Thyroid gland (tissue), 4 donors: ENCODE data around the gene STAG1. TPM values are rescaled to one million over a fixed set of nuclear protein-coding genes. Genes with fewer than 3 reads are reported as not detected.

Source experiments
- DNase-seq, 2 donors: peaks; one replicate each; pipeline ENCODE4 v3.0.0-alpha.2; 2019
- H3K27ac ChIP-seq, 3 donors: fragments of 200-600 bp; sonication (generic); 1 replicate in 2 of 3; 2 replicates in 1 of 3; pipeline ENCODE4 v1.5.1; 2016 to 2019; ENCODE audit warnings: mild to moderate bottlenecking in 1 of 3, moderate library complexity in 1 of 3
- H3K27me3 ChIP-seq: fragments of 200-600 bp; sonication (generic); one replicate; pipeline ENCODE4 v1.5.1; 2019
- H3K36me3 ChIP-seq, 2 donors: fragments of 200-600 bp; sonication (generic); one replicate each; pipeline ENCODE4 v1.5.1; 2016 to 2019
- H3K4me1 ChIP-seq, 2 donors: fragments of 200-600 bp; sonication (generic); one replicate each; pipeline ENCODE4 v1.5.1; 2017 to 2019
- H3K4me3 ChIP-seq, 3 donors: fragments of 200-600 bp; sonication (generic); replicated peaks in 1 of 3; 1 replicate in 2 of 3; 2 replicates in 1 of 3; pipeline ENCODE4 v1.5.1; 2016; ENCODE audit warnings: mild to moderate bottlenecking in 1 of 3
- H3K9me3 ChIP-seq: fragments of 200-600 bp; sonication (generic); one replicate; pipeline ENCODE4 v1.5.1; 2017
- POLR2A ChIP-seq, 2 donors: fragments of 450-650 bp; IDR thresholded peaks; one replicate each; pipeline ENCODE4 v1.6.1; 2017; ENCODE audit warnings: antibody characterized with exemption in 2 of 2, mild to moderate bottlenecking in 2 of 2, moderate library complexity in 1 of 2
- WGBS, 2 donors: methylation state at CpG; one replicate each; pipeline ENCODE4 v1.1.5; 2017; 5-methylcytosine and 5-hydroxymethylcytosine counted together
- intact Hi-C: fragments of 100-400 bp; cut with DNase I; formaldehyde crosslinking; loops from one replicate; pipeline ENCODE4 v1.15.1; 2023
- total RNA-seq, 4 donors: library from RNA; depleted of rRNA; stranded (reverse); fragments of >200 nt; gene quantifications; one replicate each; pipeline ENCODE4 v1.2.3, GENCODE V29; 2016
- TF ChIP-seq, protein P1 (sequence below), 6 experiments: fragments of 200-600 bp in 3 of 6; fragments of 450-650 bp in 3 of 6; sonication (generic) in 3 of 6; IDR thresholded peaks; one replicate each; pipeline ENCODE4 v1.5.1; 2016 to 2019; ENCODE audit warnings: antibody characterized with exemption in 6 of 6, mild to moderate bottlenecking in 2 of 6, inconsistent platforms in 1 of 6, moderate library complexity in 1 of 6

The STAG1 gene
- total RNA-seq, 4 donors from 2014 or later: 50.5 to 68.8 (median 54.4) TPM

DNA sequence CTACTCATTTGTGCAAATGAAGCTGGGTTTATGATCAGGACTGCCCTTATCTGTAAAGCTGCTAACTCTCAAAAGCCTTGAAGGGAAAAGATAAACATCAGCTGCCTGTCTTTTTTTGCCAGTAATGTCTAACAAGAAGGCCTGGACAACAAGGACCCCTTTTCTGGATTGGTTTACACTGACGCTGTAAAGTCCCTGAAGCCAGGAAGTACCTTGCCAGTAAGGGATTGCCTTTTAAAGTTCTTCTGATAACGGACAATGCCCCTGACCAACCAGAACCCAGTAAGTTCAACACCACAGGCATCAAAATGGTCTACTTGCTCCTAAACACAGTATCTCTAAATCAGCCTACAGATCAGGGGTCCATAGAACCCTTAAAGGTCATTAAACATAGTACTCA is 324.0 kb downstream of the STAG1 start:
- 97 to 98% methylated on average over 2 of the region's 2 CpGs for WGBS, 2 donors

GRCh38 chr3:136427236-136427635 is 324.9 kb downstream of the STAG1 start:
- TF ChIP-seq POLR2A (IDR thresholded peaks at IDR 0.05): no peak
- TF ChIP-seq, protein P1, sequence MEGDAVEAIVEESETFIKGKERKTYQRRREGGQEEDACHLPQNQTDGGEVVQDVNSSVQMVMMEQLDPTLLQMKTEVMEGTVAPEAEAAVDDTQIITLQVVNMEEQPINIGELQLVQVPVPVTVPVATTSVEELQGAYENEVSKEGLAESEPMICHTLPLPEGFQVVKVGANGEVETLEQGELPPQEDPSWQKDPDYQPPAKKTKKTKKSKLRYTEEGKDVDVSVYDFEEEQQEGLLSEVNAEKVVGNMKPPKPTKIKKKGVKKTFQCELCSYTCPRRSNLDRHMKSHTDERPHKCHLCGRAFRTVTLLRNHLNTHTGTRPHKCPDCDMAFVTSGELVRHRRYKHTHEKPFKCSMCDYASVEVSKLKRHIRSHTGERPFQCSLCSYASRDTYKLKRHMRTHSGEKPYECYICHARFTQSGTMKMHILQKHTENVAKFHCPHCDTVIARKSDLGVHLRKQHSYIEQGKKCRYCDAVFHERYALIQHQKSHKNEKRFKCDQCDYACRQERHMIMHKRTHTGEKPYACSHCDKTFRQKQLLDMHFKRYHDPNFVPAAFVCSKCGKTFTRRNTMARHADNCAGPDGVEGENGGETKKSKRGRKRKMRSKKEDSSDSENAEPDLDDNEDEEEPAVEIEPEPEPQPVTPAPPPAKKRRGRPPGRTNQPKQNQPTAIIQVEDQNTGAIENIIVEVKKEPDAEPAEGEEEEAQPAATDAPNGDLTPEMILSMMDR (IDR thresholded peaks at IDR 0.05): no peak
- Histone ChIP-seq H3K36me3 (no peaks in the 10 kb centered on the region), H3K4me3 (no peak overlapping the region), H3K27ac (no peak overlapping the region), H3K9me3 (no peaks in the 10 kb centered on the region), H3K27me3 (no peaks in the 10 kb centered on the region), H3K4me1 (no peaks in the 10 kb centered on the region)
- DNase-seq: no peak
- intact Hi-C loops: no loop called here

More for the DNA sequence above, 324.0 kb downstream of the STAG1 start:
- Histone ChIP-seq H3K9me3 (no peaks in the 10 kb centered on the region), H3K36me3 (no peaks in the 10 kb centered on the region), H3K27ac (no peak overlapping the region), H3K4me1 (no peaks in the 10 kb centered on the region), H3K27me3 (no peaks in the 10 kb centered on the region), H3K4me3 (no peak overlapping the region)
- no peak for DNase-seq
- no peak for TF ChIP-seq POLR2A (IDR thresholded peaks at IDR 0.05)
- TF ChIP-seq, protein P1 (IDR thresholded peaks at IDR 0.05): no peak
- intact Hi-C loops: no loop called here

GRCh38 chr3:136414476-136414875 is 337.7 kb downstream of the STAG1 start:
- no peaks in the 10 kb centered on the region for H3K36me3 ChIP-seq
- no peak for TF ChIP-seq POLR2A (IDR thresholded peaks at IDR 0.05)
- TF ChIP-seq, protein P1 (IDR thresholded peaks at IDR 0.05): no peak
- intact Hi-C loops: no loop called here
- DNase-seq: no peak
- no peak overlapping the region for H3K4me3 ChIP-seq
- H3K9me3 ChIP-seq: no peaks in the 10 kb centered on the region
- H3K27ac ChIP-seq: no peak overlapping the region
- H3K4me1 ChIP-seq: no peaks in the 10 kb centered on the region
- no peaks in the 10 kb centered on the region for H3K27me3 ChIP-seq

DNA sequence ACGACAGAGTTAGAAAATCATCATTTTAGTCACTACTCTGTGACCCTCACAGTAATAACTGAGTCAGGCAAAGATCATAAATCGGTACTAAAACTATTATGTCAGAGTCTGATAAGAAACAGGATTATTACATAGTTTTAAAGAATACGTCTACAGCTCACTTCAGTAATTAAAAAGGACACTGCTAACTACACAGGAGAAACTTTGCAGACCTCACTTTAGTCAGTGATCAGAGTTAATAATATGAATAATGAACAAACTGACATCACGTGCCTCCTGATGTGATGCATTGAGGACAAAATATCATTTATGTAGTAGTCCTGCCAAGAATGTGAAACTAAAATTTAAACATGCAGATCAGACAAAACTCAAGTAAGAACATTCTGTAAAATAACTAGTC is 339.9 kb downstream of the STAG1 start:
- Histone ChIP-seq H3K4me1 (no peaks in the 10 kb centered on the region), H3K9me3 (no peaks in the 10 kb centered on the region), H3K36me3 (no peaks in the 10 kb centered on the region), H3K27me3 (no peaks in the 10 kb centered on the region), H3K4me3 (no peak overlapping the region), H3K27ac (no peak overlapping the region)
- no peak for TF ChIP-seq POLR2A (IDR thresholded peaks at IDR 0.05)
- TF ChIP-seq, protein P1 (IDR thresholded peaks at IDR 0.05): no peak
- WGBS, 2 donors: 88 to 91% methylated on average over 4 of the region's 4 CpGs
- intact Hi-C loops: no loop called here
- no peak for DNase-seq

GRCh38 chr3:136409549-136409948 is 342.6 kb downstream of the STAG1 start:
- Histone ChIP-seq H3K27ac (no peak overlapping the region), H3K4me1 (no peaks in the 10 kb centered on the region), H3K36me3 (no peaks in the 10 kb centered on the region), H3K4me3 (no peak overlapping the region), H3K9me3 (no peaks in the 10 kb centered on the region), H3K27me3 (no peaks in the 10 kb centered on the region)
- intact Hi-C loops: no loop called here
- 98 to 100% methylated on average over 3 of the region's 3 CpGs for WGBS, 2 donors
- TF ChIP-seq POLR2A (IDR thresholded peaks at IDR 0.05): no peak
- TF ChIP-seq, protein P1 (IDR thresholded peaks at IDR 0.05): no peak
- no peak for DNase-seq
